HepG2 (cell line): ENCODE measurements around the gene ANKFY1. TPM values are rescaled to one million over a fixed set of nuclear protein-coding genes. Genes with fewer than 3 reads are reported as not detected.
A peak's percentile ranks its signal among the peaks of the same experiment; 100 is the strongest.

Experiments
- ATAC-seq: fragments of 200-7000 bp; cut with Tn5 transposase; 3 replicates; pipeline ENCODE4 v1.9.1; 2020; ENCODE audit warnings: mild to moderate bottlenecking, moderate library complexity
- BruUV-seq: library from RNA; stranded (reverse); fragments of 400-500 nt; replicated peaks from 2 replicates; lab custom pipeline; 2021; lab: Mats Ljungman, UMichigan
- CTCF ChIA-PET: fragments of 300-600 bp; formaldehyde crosslinking; extraction: SDS; loops from one replicate; lab custom pipeline; 2021; ENCODE audit warnings: low total read pairs, inconsistent platforms, low intra/inter-chr PET ratio; lab: Yijun Ruan, JAX
- POLR2A ChIA-PET: fragments of 350-600 bp; sonication (Branson Sonifier 250); formaldehyde crosslinking; loops from one replicate; lab custom pipeline; 2020; ENCODE audit warnings: antibody characterized with exemption, inconsistent platforms; lab: Yijun Ruan, JAX
- DNase-seq: peaks from one replicate; pipeline ENCODE4 v3.0.0-alpha.2; 2015; ENCODE audit warnings: low spot score
- FAIRE-seq: peaks from 3 replicates; lab custom pipeline; 2011; peaks lifted over from hg19 to GRCh38; lab: Jason Lieb, UNC
- H2AFZ ChIP-seq: one replicate; pipeline ENCODE4 v1.6.1; 2011; ENCODE audit warnings: low read length, inconsistent platforms
- H3K27ac ChIP-seq: fragments of 300-600 bp; 3 replicates; pipeline ENCODE4 v1.8.0; 2011; ENCODE audit warnings: mixed run types, mild to moderate bottlenecking, mixed read lengths, low read length, inconsistent platforms; ENCODE audit not compliant: insufficient read depth; ENCODE audit errors: extremely low read length
- H3K27me3 ChIP-seq, 2 experiments: fragments of 200-600 bp in 1 of 2; 2 replicates in 1 of 2; 3 replicates in 1 of 2; pipeline versions ENCODE4 v1.6.0 to v1.8.0; 2011; ENCODE audit warnings: low read length in 2 of 2, mild to moderate bottlenecking in 2 of 2, moderate library complexity in 2 of 2, inconsistent platforms in 1 of 2; ENCODE audit not compliant: insufficient read depth in 2 of 2, control insufficient read depth in 1 of 2
- H3K36me3 ChIP-seq, 2 experiments: fragments of 200-600 bp in 1 of 2; replicated peaks in 1 of 2; 2 replicates in 1 of 2; 3 replicates in 1 of 2; pipeline versions ENCODE4 v1.5.1 to v1.8.0; 2011; ENCODE audit warnings: low read length in 2 of 2, inconsistent platforms in 1 of 2; ENCODE audit not compliant: insufficient read depth in 2 of 2, control insufficient read depth in 1 of 2
- H3K4me1 ChIP-seq: 2 replicates; pipeline ENCODE4 v1.5.1; 2012; ENCODE audit warnings: low read length, inconsistent platforms; ENCODE audit not compliant: insufficient read depth
- H3K4me2 ChIP-seq: 2 replicates; pipeline ENCODE4 v1.6.0; 2011; ENCODE audit warnings: low read depth, low read length, inconsistent platforms
- H3K4me3 ChIP-seq, 3 experiments: fragments of 200-600 bp in 1 of 3; sonication (generic), shearing (Covaris generic) in 1 of 3; replicated peaks in 1 of 3; 2 replicates each; pipeline ENCODE4 v1.5.1; 2011 to 2016; ENCODE audit warnings: low read length in 3 of 3, inconsistent platforms in 2 of 3, low read depth in 2 of 3, mild to moderate bottlenecking in 2 of 3, control low read depth in 1 of 3, mixed read lengths in 1 of 3; ENCODE audit not compliant: insufficient read depth in 1 of 3
- H3K79me2 ChIP-seq: one replicate; pipeline ENCODE4 v1.6.1; 2011; ENCODE audit warnings: low read length, inconsistent platforms; ENCODE audit not compliant: insufficient read depth
- H3K9ac ChIP-seq: 2 replicates; pipeline ENCODE4 v1.6.0; 2011; ENCODE audit warnings: mild to moderate bottlenecking, low read depth, low read length, inconsistent platforms; ENCODE audit not compliant: insufficient read depth
- H3K9me3 ChIP-seq: 2 replicates; pipeline ENCODE4 v1.5.1; 2012; ENCODE audit warnings: mild to moderate bottlenecking, low read length
- H4K20me1 ChIP-seq: 2 replicates; pipeline ENCODE4 v1.6.0; 2011; ENCODE audit warnings: inconsistent platforms, mild to moderate bottlenecking, low read length, moderate library complexity; ENCODE audit not compliant: insufficient read depth
- BCL6 ChIP-seq: IDR thresholded peaks from 2 replicates; pipeline ENCODE4 v1.6.1; 2016; ENCODE audit warnings: missing genetic modification reagents, missing compliant biosample characterization
- CEBPB ChIP-seq: IDR thresholded peaks from 2 replicates; pipeline ENCODE4 v1.6.1; 2011; ENCODE audit warnings: low read depth, low read length, improper control_type of control experiment, borderline replicate concordance
- FOXP1 ChIP-seq, 2 experiments: fragments of 450-650 bp in 1 of 2; IDR thresholded peaks; 2 replicates each; pipeline ENCODE4 v1.6.1; 2017 to 2018; ENCODE audit warnings: antibody characterized with exemption in 1 of 2
- GATAD2A ChIP-seq: IDR thresholded peaks from 2 replicates; pipeline ENCODE4 v1.6.1; 2016
- GFI1 ChIP-seq: sonication (generic); formaldehyde crosslinking; IDR thresholded peaks from 2 replicates; pipeline ENCODE4 v1.5.0; 2020; ENCODE audit warnings: missing genetic modification reagents, mild to moderate bottlenecking, borderline replicate concordance
- HNF4A ChIP-seq: sonication (generic); formaldehyde crosslinking; IDR thresholded peaks from 2 replicates; pipeline ENCODE4 v1.4.0; 2020; ENCODE audit warnings: missing genetic modification reagents
- MXD4 ChIP-seq: IDR thresholded peaks from 2 replicates; pipeline ENCODE4 v1.6.1; 2016; ENCODE audit warnings: mild to moderate bottlenecking, missing biosample characterization, missing genetic modification reagents
- NR2F2 ChIP-seq: IDR thresholded peaks from 2 replicates; pipeline ENCODE4 v1.6.1; 2012; ENCODE audit warnings: low read depth, inconsistent platforms, borderline replicate concordance
- POLR2AphosphoS2 ChIP-seq: IDR thresholded peaks from 2 replicates; pipeline ENCODE4 v1.6.1; 2011; ENCODE audit warnings: low read depth, low read length, improper control_type of control experiment
- RAD21 ChIP-seq: fragments of 450-650 bp; formaldehyde crosslinking; IDR thresholded peaks from 2 replicates; pipeline ENCODE4 v1.5.0; 2020; ENCODE audit warnings: mild to moderate bottlenecking
- RBAK ChIP-seq: sonication (generic); formaldehyde crosslinking; IDR thresholded peaks from 2 replicates; pipeline ENCODE4 v1.5.1; 2020; ENCODE audit warnings: mild to moderate bottlenecking, missing genetic modification reagents
- RXRB ChIP-seq: IDR thresholded peaks from 2 replicates; pipeline ENCODE4 v1.6.1; 2016; ENCODE audit warnings: borderline replicate concordance, missing genetic modification reagents, missing compliant biosample characterization
- SALL1 ChIP-seq: sonication (generic); formaldehyde crosslinking; IDR thresholded peaks from 2 replicates; pipeline ENCODE4 v1.8.0; 2022; ENCODE audit warnings: mild to moderate bottlenecking, missing genetic modification reagents
- SOX6 ChIP-seq, 2 experiments: fragments of 450-650 bp in 1 of 2; sonication (generic) in 1 of 2; formaldehyde crosslinking in 1 of 2; IDR thresholded peaks; 2 replicates each; pipeline versions ENCODE4 v1.4.0 to v1.6.1; 2017 to 2020; ENCODE audit warnings: antibody characterized with exemption in 1 of 2, mild to moderate bottlenecking in 1 of 2, missing genetic modification reagents in 1 of 2
- TBX2 ChIP-seq: sonication (generic); formaldehyde crosslinking; IDR thresholded peaks from 2 replicates; pipeline ENCODE4 v1.5.0; 2020; ENCODE audit warnings: missing genetic modification reagents, mild to moderate bottlenecking, borderline replicate concordance
- TEAD3 ChIP-seq: optimal IDR thresholded peaks from 2 replicates; pipeline ENCODE3; 2016; ENCODE audit warnings: borderline replicate concordance
- ZMYM4 ChIP-seq: sonication (generic); formaldehyde crosslinking; IDR thresholded peaks from 2 replicates; pipeline ENCODE4 v1.8.1; 2023; ENCODE audit warnings: mild to moderate bottlenecking, missing genetic modification reagents
- ZNF256 ChIP-seq: sonication (generic); formaldehyde crosslinking; conservative IDR thresholded peaks from 2 replicates; pipeline ENCODE4 v1.4.0; 2020; ENCODE audit warnings: missing genetic modification reagents
- ZNF274 ChIP-seq: sonication (generic); formaldehyde crosslinking; IDR thresholded peaks from 2 replicates; pipeline ENCODE4 v1.5.1; 2020; ENCODE audit warnings: mild to moderate bottlenecking, missing genetic modification reagents
- ZNF660 ChIP-seq: sonication (generic); formaldehyde crosslinking; IDR thresholded peaks from 2 replicates; pipeline ENCODE4 v1.5.1; 2020; ENCODE audit warnings: mild to moderate bottlenecking, low read depth, missing genetic modification reagents, borderline replicate concordance
- ZNF766 ChIP-seq: sonication (generic); formaldehyde crosslinking; IDR thresholded peaks from 2 replicates; pipeline ENCODE4 v1.5.0; 2020; ENCODE audit warnings: missing genetic modification reagents, borderline replicate concordance
- ZSCAN30 ChIP-seq: sonication (generic); formaldehyde crosslinking; IDR thresholded peaks from 2 replicates; pipeline ENCODE4 v1.5.0; 2020; ENCODE audit warnings: mild to moderate bottlenecking, missing genetic modification reagents
- WGBS: methylation state at CpG from one replicate; pipeline ENCODE4 v1.1.6; 2017; ENCODE audit warnings: low lambda C conversion rate; 5-methylcytosine and 5-hydroxymethylcytosine counted together
- in situ Hi-C: cut with HindIII; loops from 2 replicates; pipeline ENCODE4 v1.10.0; 2017; ENCODE audit warnings: low pct_unique_long_range_greater_than_20kb; ENCODE audit not compliant: extremely low pct_ligation_motif_present
- intact Hi-C: fragments of 100-400 bp; cut with micrococcal nuclease; formaldehyde crosslinking; loops from one replicate; pipeline ENCODE4 v1.10.0; 2022; ENCODE audit not compliant: unreplicated experiment
- polyA plus RNA-seq, 8 experiments: library from polyadenylated mRNA; depleted of rRNA in 3 of 8; stranded (reverse) in 7 of 8; unstranded in 1 of 8; fragments of >200 nt; fragmentation: Illumina TruSeq in 4 of 8; extraction: Trizol in 4 of 8; gene quantifications; 2 replicates each; pipeline versions ENCODE4 v1.2.1 to v1.2.3, GENCODE V29; 2011 to 2016; ENCODE audit warnings: low read depth in 4 of 8, missing spikeins in 1 of 8, mixed read lengths in 1 of 8; ENCODE audit not compliant: insufficient read depth in 1 of 8
- total RNA-seq, 5 experiments: library from RNA; depleted of rRNA; stranded (reverse); fragments of >200 nt; fragmentation: Illumina TruSeq; extraction: Trizol; gene quantifications; 2 replicates each; pipeline ENCODE4 v1.2.3, GENCODE V29; 2016; ENCODE audit warnings: low read depth in 1 of 5
- TF ChIP-seq, protein P1 (sequence below): sonication (generic); formaldehyde crosslinking; IDR thresholded peaks from 2 replicates; pipeline ENCODE4 v1.5.0; 2020; ENCODE audit warnings: mild to moderate bottlenecking, missing genetic modification reagents
- TF ChIP-seq, protein P2 (sequence below), 2 experiments: fragments of 450-650 bp in 1 of 2; sonication (generic) in 1 of 2; formaldehyde crosslinking; IDR thresholded peaks; 2 replicates each; pipeline versions ENCODE4 v1.5.0 to v1.8.0; 2020 to 2022; ENCODE audit warnings: mild to moderate bottlenecking in 1 of 2, missing genetic modification reagents in 1 of 2

ANKFY1 gene
- total and polyA plus RNA-seq, 2 of the 13 experiments (the other 11 are each of a cell fraction or from before 2014, with no cell fraction given) = 11.9 to 16.8 TPM

DNA sequence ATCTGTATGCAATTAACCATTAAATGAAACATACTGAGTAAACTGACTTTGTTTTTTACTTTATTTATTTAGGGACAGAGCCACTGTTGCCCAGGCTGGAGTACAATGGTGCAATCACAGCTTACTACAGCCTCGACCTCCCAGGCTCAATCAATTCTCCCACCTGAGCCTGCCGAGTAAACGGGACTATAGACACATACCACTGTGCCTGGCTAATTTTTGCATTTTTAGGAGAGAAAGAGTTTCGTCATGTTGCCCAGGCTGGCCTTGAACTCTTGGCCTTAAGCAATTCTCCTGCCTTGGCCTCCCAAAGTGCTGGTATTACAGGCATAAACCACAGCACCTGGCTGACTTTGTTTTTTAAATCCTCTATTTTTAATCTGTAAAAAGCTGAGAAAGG lies 42.6 kb downstream of the ANKFY1 start:
- no peak overlapping the region for H2AFZ ChIP-seq
- in situ Hi-C loops = no loop called here
- no peaks in the 10 kb centered on the region for H3K79me2 ChIP-seq
- FAIRE-seq (peak; percentile 67), DNase-seq (peak; percentile 59), ATAC-seq (peak; percentile 88)
- WGBS = 0% methylated on average over 4 of the region's 4 CpGs
- H3K36me3 ChIP-seq = peaks cover 4 to 15% of the 10 kb centered on the region in 2 experiments; a peak in 2 of 5 replicates
- no peak overlapping the region for H3K9ac ChIP-seq
- H3K4me1 ChIP-seq = peaks cover 20% of the 10 kb centered on the region
- CTCF ChIA-PET = no interaction called here
- H4K20me1 ChIP-seq = no peaks in the 10 kb centered on the region
- BruUV-seq = no TSS peak
- peak overlapping the region; percentile 24 for H3K27ac ChIP-seq
- H3K4me2 ChIP-seq = peak overlapping the region; percentile 34; the same call in 1 of the 2 replicates
- intact Hi-C loops = no loop called here
- H3K27me3 ChIP-seq = no peaks in the 10 kb centered on the region
- H3K9me3 ChIP-seq = no peaks in the 10 kb centered on the region
- no peak overlapping the region for H3K4me3 ChIP-seq
- POLR2A ChIA-PET = no interaction called here
- TF ChIP-seq GFI1 (CRISPR knock-in tag) (0 out of 2 replicates have a peak, but pooled peaks have one; percentile 44), ZNF660 (CRISPR knock-in tag) (no peak), HNF4A (CRISPR knock-in tag) (peak; percentile 46; the same call in 1 of the 2 replicates), ZSCAN30 (CRISPR knock-in tag) (no peak), ZNF766 (CRISPR knock-in tag) (no peak), ZNF256 (CRISPR knock-in tag) (no peak), TBX2 (CRISPR knock-in tag) (peak; percentile 39; the same call in 1 of the 2 replicates), CEBPB (peak; percentile 47; the same call in 1 of the 2 replicates), RAD21 (CRISPR knock-in tag) (no peak), SALL1 (peak; percentile 52; the same call in 1 of the 2 replicates), RBAK (CRISPR knock-in tag) (no peak), ZNF274 (no peak), MXD4 (CRISPR knock-in tag) (no peak), RXRB (CRISPR knock-in tag) (peak; percentile 25; the same call in 1 of the 2 replicates), SOX6 (IDR thresholded peaks at IDR 0.05) (no peak), SOX6 (CRISPR knock-in tag; IDR thresholded peaks at IDR 0.05) (peak; percentile 82), POLR2AphosphoS2 (no peak), NR2F2 (0 out of 2 replicates have a peak, but pooled peaks have one; percentile 50), BCL6 (CRISPR knock-in tag) (0 out of 2 replicates have a peak, but pooled peaks have one; percentile 14), TEAD3 (CRISPR knock-in tag) (peak; percentile 66), GATAD2A (peak; percentile 44), ZMYM4 (CRISPR knock-in tag) (0 out of 2 replicates have a peak, but pooled peaks have one; percentile 37), FOXP1 (IDR thresholded peaks at IDR 0.05) (no peak), FOXP1 (CRISPR knock-in tag; IDR thresholded peaks at IDR 0.05) (peak; percentile 16; the same call in 1 of the 2 replicates)
- TF ChIP-seq, protein P1, sequence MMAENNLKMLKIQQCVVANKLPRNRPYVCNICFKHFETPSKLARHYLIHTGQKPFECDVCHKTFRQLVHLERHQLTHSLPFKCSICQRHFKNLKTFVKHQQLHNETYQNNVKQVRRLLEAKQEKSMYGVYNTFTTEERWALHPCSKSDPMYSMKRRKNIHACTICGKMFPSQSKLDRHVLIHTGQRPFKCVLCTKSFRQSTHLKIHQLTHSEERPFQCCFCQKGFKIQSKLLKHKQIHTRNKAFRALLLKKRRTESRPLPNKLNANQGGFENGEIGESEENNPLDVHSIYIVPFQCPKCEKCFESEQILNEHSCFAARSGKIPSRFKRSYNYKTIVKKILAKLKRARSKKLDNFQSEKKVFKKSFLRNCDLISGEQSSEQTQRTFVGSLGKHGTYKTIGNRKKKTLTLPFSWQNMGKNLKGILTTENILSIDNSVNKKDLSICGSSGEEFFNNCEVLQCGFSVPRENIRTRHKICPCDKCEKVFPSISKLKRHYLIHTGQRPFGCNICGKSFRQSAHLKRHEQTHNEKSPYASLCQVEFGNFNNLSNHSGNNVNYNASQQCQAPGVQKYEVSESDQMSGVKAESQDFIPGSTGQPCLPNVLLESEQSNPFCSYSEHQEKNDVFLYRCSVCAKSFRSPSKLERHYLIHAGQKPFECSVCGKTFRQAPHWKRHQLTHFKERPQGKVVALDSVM (CRISPR knock-in tag) = peak; percentile 45; the same call in 1 of the 2 replicates
- TF ChIP-seq, protein P2, sequence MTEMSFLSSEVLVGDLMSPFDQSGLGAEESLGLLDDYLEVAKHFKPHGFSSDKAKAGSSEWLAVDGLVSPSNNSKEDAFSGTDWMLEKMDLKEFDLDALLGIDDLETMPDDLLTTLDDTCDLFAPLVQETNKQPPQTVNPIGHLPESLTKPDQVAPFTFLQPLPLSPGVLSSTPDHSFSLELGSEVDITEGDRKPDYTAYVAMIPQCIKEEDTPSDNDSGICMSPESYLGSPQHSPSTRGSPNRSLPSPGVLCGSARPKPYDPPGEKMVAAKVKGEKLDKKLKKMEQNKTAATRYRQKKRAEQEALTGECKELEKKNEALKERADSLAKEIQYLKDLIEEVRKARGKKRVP (CRISPR knock-in tag; IDR thresholded peaks at IDR 0.05) = peak in 1 of 2 experiments; percentile 60; a peak in 1 of 4 replicates
